Measurements from ENCODE around the gene SYPL1. TPM values are rescaled to one million over a fixed set of nuclear protein-coding genes. Genes with fewer than 3 reads are reported as not detected.

SYPL1 gene
- total RNA-seq, 1 experiment from 2014 or later, result 76.4 TPM

GRCh38 chr7:106095634-106096033, 16.5 kb downstream of the SYPL1 start:
- ChIA-PET CTCF (no interaction called here), POLR2A (ENCODE audit: low non-redundant PET) (interaction anchor here (0.7 kb wide), 1 partner anchor 174 kb away, joined by 3 read pairs; no protein-coding TSS in a partner anchor)
- intact Hi-C loops (cut with micrococcal nuclease; ENCODE audit: unreplicated experiment), result no loop called here
- Histone ChIP-seq H3K9me3 (ENCODE audit: low read depth, low read length, poor library complexity, severe bottlenecking) (no peaks in the 10 kb centered on the region), H3K27me3 (replicated peaks; ENCODE audit: insufficient read depth, low read depth, low read length, poor library complexity) (no peaks in the 10 kb centered on the region), H3K27ac (ENCODE audit: low read depth, low read length, poor library complexity, severe bottlenecking) (no peak overlapping the region), H3K4me1 (ENCODE audit: insufficient read depth, low read length, poor library complexity, severe bottlenecking) (peaks cover 6% of the 10 kb centered on the region), H3K36me3 (ENCODE audit: insufficient read depth, low read length, poor library complexity, severe bottlenecking) (peaks cover 63% of the 10 kb centered on the region), H3K4me3 (ENCODE audit: low read depth, low read length, poor library complexity, severe bottlenecking) (no peak overlapping the region)
- no peak for DNase-seq (ENCODE audit: low spot score)
- BruUV-seq (replicated peaks), result no TSS peak
- TF ChIP-seq EZH2 (IDR thresholded peaks at IDR 0.05; ENCODE audit: borderline replicate concordance, low read depth, low read length, poor library complexity, severe bottlenecking), result no peak
- TF ChIP-seq CTCF (conservative IDR thresholded peaks at IDR 0.05; ENCODE audit: low read depth, low read length), result no peak

DNA sequence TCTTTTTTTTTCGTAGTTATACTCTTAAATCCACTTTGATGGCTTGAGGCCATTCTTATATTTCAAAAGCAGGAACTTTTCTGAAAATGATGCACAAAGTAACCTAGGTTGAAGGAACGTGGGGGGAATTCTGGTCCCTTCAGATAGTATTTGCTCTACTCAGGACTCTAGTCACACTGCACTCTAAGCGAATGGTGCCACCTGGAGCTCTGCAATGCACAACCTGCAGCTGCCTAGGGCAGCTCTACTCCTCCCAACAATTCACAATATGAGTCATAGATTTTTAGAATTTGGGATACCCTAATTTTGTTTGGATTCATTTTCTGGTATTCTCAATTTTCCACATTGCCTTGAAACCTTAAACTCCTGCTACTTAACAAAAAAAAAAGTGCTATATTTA, 17.3 kb downstream of the SYPL1 start:
- ChIA-PET POLR2A (ENCODE audit: low non-redundant PET) (no interaction called here), CTCF (interaction anchor here (0.5 kb wide), 1 partner anchor 32 kb away, joined by 3 read pairs; no protein-coding TSS in a partner anchor)
- peaks cover under 1% of the 10 kb centered on the region for H3K4me1 ChIP-seq (ENCODE audit: insufficient read depth, low read length, poor library complexity, severe bottlenecking)
- no peak overlapping the region for H3K4me3 ChIP-seq (ENCODE audit: low read depth, low read length, poor library complexity, severe bottlenecking)
- H3K27ac ChIP-seq (ENCODE audit: low read depth, low read length, poor library complexity, severe bottlenecking), result no peak overlapping the region
- no TSS peak for BruUV-seq (replicated peaks)
- no peaks in the 10 kb centered on the region for H3K27me3 ChIP-seq (replicated peaks; ENCODE audit: insufficient read depth, low read depth, low read length, poor library complexity)
- no peaks in the 10 kb centered on the region for H3K9me3 ChIP-seq (ENCODE audit: low read depth, low read length, poor library complexity, severe bottlenecking)
- intact Hi-C loops (cut with micrococcal nuclease; ENCODE audit: unreplicated experiment), result no loop called here
- H3K36me3 ChIP-seq (ENCODE audit: insufficient read depth, low read length, poor library complexity, severe bottlenecking), result peaks cover 66% of the 10 kb centered on the region
- DNase-seq (ENCODE audit: low spot score), result no peak
- TF ChIP-seq EZH2 (IDR thresholded peaks at IDR 0.05; ENCODE audit: borderline replicate concordance, low read depth, low read length, poor library complexity, severe bottlenecking), result no peak
- TF ChIP-seq CTCF (conservative IDR thresholded peaks at IDR 0.05; ENCODE audit: low read depth, low read length), result no peak

GRCh38 chr7:106092204-106092603, 19.9 kb downstream of the SYPL1 start:
- Histone ChIP-seq H3K4me1 (ENCODE audit: insufficient read depth, low read length, poor library complexity, severe bottlenecking) (no peaks in the 10 kb centered on the region), H3K27me3 (replicated peaks; ENCODE audit: insufficient read depth, low read depth, low read length, poor library complexity) (no peaks in the 10 kb centered on the region), H3K36me3 (ENCODE audit: insufficient read depth, low read length, poor library complexity, severe bottlenecking) (peaks cover 66% of the 10 kb centered on the region), H3K27ac (ENCODE audit: low read depth, low read length, poor library complexity, severe bottlenecking) (no peak overlapping the region), H3K9me3 (ENCODE audit: low read depth, low read length, poor library complexity, severe bottlenecking) (no peaks in the 10 kb centered on the region), H3K4me3 (ENCODE audit: low read depth, low read length, poor library complexity, severe bottlenecking) (no peak overlapping the region)
- ChIA-PET CTCF (no interaction called here), POLR2A (ENCODE audit: low non-redundant PET) (interaction anchor here (0.7 kb wide), 1 partner anchor 64 kb away, joined by 3 read pairs; no protein-coding TSS in a partner anchor)
- intact Hi-C loops (cut with micrococcal nuclease; ENCODE audit: unreplicated experiment), result no loop called here
- no peak for TF ChIP-seq CTCF (conservative IDR thresholded peaks at IDR 0.05; ENCODE audit: low read depth, low read length)
- TF ChIP-seq EZH2 (IDR thresholded peaks at IDR 0.05; ENCODE audit: borderline replicate concordance, low read depth, low read length, poor library complexity, severe bottlenecking), result no peak
- no peak for DNase-seq (ENCODE audit: low spot score)
- BruUV-seq (replicated peaks), result no TSS peak
